ENCODE results near the gene ZNF595. TPM values are rescaled to one million over a fixed set of nuclear protein-coding genes. Genes with fewer than 3 reads are reported as not detected.
"Not testable (repeated sequence)": the region's sequence is repeated elsewhere in the genome, so short reads cannot be mapped to it uniquely, and the experiment has no call there.

Gene ZNF595
- total RNA-seq, 1 experiment from 2014 or later, result 24.5 TPM

DNA sequence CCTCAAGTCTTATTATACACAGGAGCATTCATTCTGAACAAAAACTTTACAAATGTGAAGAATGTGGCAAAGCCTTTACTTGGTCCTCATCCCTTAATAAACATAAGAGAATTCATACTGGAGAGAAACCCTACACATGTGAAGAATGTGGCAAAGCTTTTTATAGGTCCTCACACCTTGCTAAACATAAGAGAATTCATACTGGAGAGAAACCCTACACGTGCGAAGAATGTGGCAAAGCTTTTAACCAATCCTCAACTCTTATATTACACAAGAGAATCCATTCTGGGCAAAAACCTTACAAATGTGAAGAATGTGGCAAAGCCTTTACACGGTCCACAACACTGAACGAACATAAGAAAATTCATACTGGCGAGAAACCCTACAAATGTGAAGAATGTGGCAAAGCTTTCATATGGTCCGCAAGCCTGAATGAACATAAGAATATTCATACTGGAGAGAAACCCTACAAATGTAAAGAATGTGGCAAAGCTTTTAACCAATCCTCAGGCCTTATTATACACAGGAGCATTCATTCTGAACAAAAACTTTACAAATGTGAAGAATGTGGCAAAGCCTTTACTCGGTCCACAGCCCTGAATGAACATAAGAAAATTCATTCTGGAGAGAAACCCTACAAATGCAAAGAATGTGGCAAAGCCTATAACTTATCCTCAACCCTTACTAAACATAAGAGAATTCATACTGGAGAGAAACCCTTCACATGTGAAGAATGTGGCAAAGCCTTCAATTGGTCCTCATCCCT, 33.6 kb downstream of the ZNF595 start:
- H3K27me3 Mint-ChIP-seq (ENCODE audit: low read depth), result peaks cover 25% of the 10 kb centered on the region
- CTCF ChIA-PET; POLR2A ChIA-PET; H3K4me3 Mint-ChIP-seq; H3K27ac Mint-ChIP-seq; H3K4me1 Mint-ChIP-seq; DNase-seq (ENCODE audit: low spot score); ATAC-seq: not testable (repeated sequence)
- H3K9me3 Mint-ChIP-seq, result peaks cover 77% of the 10 kb centered on the region
- peaks cover 95% of the 10 kb centered on the region for H3K36me3 Mint-ChIP-seq

DNA sequence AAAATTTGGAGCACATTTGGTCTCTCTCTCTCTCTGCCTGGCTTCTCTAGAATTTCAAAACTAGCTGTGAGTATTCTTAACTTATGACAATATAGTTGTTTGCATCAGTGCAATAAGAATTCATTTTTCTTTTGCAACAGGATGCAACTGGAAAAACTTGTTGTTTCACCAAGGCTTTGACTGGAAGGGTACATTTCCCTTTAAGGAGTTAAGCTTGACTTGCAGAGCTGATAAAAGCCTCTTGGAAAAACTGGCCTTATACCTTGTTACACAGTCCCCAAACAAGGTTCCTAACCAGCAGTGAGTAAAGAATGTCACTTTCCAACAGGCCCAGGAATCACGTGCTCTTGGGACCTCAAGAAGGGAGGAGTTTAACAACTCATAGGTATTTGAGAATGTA, 45.3 kb downstream of the ZNF595 start:
- ATAC-seq, result no peak
- ChIA-PET POLR2A (no interaction called here), CTCF (no interaction called here)
- no peak for DNase-seq (ENCODE audit: low spot score)
- no peak for TF ChIP-seq ATF1 (CRISPR knock-in tag; IDR thresholded peaks at IDR 0.05)
- TF ChIP-seq, protein P1, sequence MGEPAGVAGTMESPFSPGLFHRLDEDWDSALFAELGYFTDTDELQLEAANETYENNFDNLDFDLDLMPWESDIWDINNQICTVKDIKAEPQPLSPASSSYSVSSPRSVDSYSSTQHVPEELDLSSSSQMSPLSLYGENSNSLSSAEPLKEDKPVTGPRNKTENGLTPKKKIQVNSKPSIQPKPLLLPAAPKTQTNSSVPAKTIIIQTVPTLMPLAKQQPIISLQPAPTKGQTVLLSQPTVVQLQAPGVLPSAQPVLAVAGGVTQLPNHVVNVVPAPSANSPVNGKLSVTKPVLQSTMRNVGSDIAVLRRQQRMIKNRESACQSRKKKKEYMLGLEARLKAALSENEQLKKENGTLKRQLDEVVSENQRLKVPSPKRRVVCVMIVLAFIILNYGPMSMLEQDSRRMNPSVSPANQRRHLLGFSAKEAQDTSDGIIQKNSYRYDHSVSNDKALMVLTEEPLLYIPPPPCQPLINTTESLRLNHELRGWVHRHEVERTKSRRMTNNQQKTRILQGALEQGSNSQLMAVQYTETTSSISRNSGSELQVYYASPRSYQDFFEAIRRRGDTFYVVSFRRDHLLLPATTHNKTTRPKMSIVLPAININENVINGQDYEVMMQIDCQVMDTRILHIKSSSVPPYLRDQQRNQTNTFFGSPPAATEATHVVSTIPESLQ (CRISPR knock-in tag; IDR thresholded peaks at IDR 0.05), result no peak
- no peak for TF ChIP-seq TEAD1 (CRISPR knock-in tag; IDR thresholded peaks at IDR 0.05)
- no peak for TF ChIP-seq JAZF1 (CRISPR knock-in tag; IDR thresholded peaks at IDR 0.05)
- no peak for TF ChIP-seq ETV6 (CRISPR knock-in tag; IDR thresholded peaks at IDR 0.05)
- no peak for TF ChIP-seq ZNF396 (CRISPR knock-in tag; IDR thresholded peaks at IDR 0.05; ENCODE audit: borderline replicate concordance)
- TF ChIP-seq CREM (CRISPR knock-in tag; IDR thresholded peaks at IDR 0.05), result no peak
- TF ChIP-seq, protein P2, sequence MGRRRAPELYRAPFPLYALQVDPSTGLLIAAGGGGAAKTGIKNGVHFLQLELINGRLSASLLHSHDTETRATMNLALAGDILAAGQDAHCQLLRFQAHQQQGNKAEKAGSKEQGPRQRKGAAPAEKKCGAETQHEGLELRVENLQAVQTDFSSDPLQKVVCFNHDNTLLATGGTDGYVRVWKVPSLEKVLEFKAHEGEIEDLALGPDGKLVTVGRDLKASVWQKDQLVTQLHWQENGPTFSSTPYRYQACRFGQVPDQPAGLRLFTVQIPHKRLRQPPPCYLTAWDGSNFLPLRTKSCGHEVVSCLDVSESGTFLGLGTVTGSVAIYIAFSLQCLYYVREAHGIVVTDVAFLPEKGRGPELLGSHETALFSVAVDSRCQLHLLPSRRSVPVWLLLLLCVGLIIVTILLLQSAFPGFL (CRISPR knock-in tag; IDR thresholded peaks at IDR 0.05; ENCODE audit: borderline replicate concordance), result no peak
- Mint-ChIP-seq H3K36me3 (peaks cover 68% of the 10 kb centered on the region), H3K27me3 (ENCODE audit: low read depth) (peaks cover 34% of the 10 kb centered on the region), H3K4me1 (peaks cover 8% of the 10 kb centered on the region; the same call in 1 of the 2 replicates), H3K9me3 (peaks cover 79% of the 10 kb centered on the region), H3K27ac (no peak overlapping the region), H3K4me3 (no peak overlapping the region)

DNA sequence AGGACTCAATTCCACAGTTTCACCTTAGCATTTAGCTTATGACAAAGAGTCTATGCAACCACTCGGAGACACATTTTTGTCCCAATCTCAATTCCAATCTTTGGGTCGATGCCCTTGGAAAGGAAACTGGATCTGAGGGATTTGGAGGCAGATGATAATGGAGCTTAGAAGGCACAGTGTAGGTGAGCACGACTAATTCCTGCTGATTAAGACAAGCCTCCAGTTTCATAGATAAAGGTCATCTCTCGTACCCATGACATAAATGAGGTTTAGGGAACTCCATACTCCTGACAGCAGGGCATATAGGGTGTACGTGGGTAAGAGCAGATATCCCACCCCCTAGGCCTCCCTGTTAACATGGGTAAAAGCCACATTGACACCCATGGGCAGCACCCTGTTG, 46.7 kb downstream of the ZNF595 start:
- peaks cover 71% of the 10 kb centered on the region for H3K9me3 Mint-ChIP-seq
- H3K27ac Mint-ChIP-seq, result no peak overlapping the region
- peaks cover 55% of the 10 kb centered on the region for H3K36me3 Mint-ChIP-seq
- ChIA-PET CTCF (interaction anchor here (0.5 kb wide), 1 partner anchor 136 kb away, joined by 4 read pairs; no protein-coding TSS in a partner anchor), POLR2A (no interaction called here)
- TF ChIP-seq, protein P3, sequence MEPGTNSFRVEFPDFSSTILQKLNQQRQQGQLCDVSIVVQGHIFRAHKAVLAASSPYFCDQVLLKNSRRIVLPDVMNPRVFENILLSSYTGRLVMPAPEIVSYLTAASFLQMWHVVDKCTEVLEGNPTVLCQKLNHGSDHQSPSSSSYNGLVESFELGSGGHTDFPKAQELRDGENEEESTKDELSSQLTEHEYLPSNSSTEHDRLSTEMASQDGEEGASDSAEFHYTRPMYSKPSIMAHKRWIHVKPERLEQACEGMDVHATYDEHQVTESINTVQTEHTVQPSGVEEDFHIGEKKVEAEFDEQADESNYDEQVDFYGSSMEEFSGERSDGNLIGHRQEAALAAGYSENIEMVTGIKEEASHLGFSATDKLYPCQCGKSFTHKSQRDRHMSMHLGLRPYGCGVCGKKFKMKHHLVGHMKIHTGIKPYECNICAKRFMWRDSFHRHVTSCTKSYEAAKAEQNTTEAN (CRISPR knock-in tag; IDR thresholded peaks at IDR 0.05), result no peak
- TF ChIP-seq JAZF1 (CRISPR knock-in tag; IDR thresholded peaks at IDR 0.05), result no peak
- TF ChIP-seq TCF7 (CRISPR knock-in tag; IDR thresholded peaks at IDR 0.05; ENCODE audit: low read depth), result no peak
- TF ChIP-seq TEAD1 (CRISPR knock-in tag; IDR thresholded peaks at IDR 0.05), result no peak
- TF ChIP-seq, protein P4, sequence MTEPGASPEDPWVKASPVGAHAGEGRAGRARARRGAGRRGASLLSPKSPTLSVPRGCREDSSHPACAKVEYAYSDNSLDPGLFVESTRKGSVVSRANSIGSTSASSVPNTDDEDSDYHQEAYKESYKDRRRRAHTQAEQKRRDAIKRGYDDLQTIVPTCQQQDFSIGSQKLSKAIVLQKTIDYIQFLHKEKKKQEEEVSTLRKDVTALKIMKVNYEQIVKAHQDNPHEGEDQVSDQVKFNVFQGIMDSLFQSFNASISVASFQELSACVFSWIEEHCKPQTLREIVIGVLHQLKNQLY (CRISPR knock-in tag; IDR thresholded peaks at IDR 0.05), result no peak
- TF ChIP-seq CBFB (CRISPR knock-in tag; IDR thresholded peaks at IDR 0.05; ENCODE audit: low read depth), result no peak
- TF ChIP-seq, protein P5, sequence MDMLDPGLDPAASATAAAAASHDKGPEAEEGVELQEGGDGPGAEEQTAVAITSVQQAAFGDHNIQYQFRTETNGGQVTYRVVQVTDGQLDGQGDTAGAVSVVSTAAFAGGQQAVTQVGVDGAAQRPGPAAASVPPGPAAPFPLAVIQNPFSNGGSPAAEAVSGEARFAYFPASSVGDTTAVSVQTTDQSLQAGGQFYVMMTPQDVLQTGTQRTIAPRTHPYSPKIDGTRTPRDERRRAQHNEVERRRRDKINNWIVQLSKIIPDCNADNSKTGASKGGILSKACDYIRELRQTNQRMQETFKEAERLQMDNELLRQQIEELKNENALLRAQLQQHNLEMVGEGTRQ (CRISPR knock-in tag; IDR thresholded peaks at IDR 0.05), result no peak
- TF ChIP-seq FOXP1 (CRISPR knock-in tag; IDR thresholded peaks at IDR 0.05; ENCODE audit: borderline replicate concordance), result no peak
- TF ChIP-seq CREM (CRISPR knock-in tag; IDR thresholded peaks at IDR 0.05), result no peak
- no peak for TF ChIP-seq SOX15 (CRISPR knock-in tag; IDR thresholded peaks at IDR 0.05)
- TF ChIP-seq NR1H2 (CRISPR knock-in tag; IDR thresholded peaks at IDR 0.05), result no peak
- H3K27me3 Mint-ChIP-seq (ENCODE audit: low read depth), result peaks cover 48% of the 10 kb centered on the region
- no peak for DNase-seq (ENCODE audit: low spot score)
- ATAC-seq, result no peak
- H3K4me1 Mint-ChIP-seq, result peaks cover 6% of the 10 kb centered on the region; the same call in 1 of the 2 replicates
- no peak overlapping the region for H3K4me3 Mint-ChIP-seq
